Activated CD4-positive, CD25-positive, alpha-beta regulatory T cell treated with anti-CD3 and anti-CD28 coated beads, Interleukin-2, amount 50 U/mL, for 16 hours (primary cell): Measurements from ENCODE around the gene SPEG.

Source experiments
- DNase-seq: peaks from one replicate; pipeline ENCODE4 v3.0.0-alpha.2; 2020; ENCODE audit warnings: low read depth, low spot score

The SPEG gene

GRCh38 chr2:219477179-219477578, 42.5 kb downstream of the SPEG start:
- DNase-seq, result no peak

- no peak for DNase-seq
Measured at GRCh38 chr2:219477815-219478214, 43.2 kb downstream of the SPEG start.

GRCh38 chr2:219478916-219479315, 44.3 kb downstream of the SPEG start:
- DNase-seq, result no peak

GRCh38 chr2:219480004-219480403, 45.4 kb downstream of the SPEG start:
- no peak for DNase-seq

- no peak for DNase-seq
Measured at GRCh38 chr2:219482674-219483405, 48.2 kb downstream of the SPEG start.

- no peak for DNase-seq
Measured at GRCh38 chr2:219483451-219484342, 49.1 kb downstream of the SPEG start.

GRCh38 chr2:219484343-219485200, 49.9 kb downstream of the SPEG start:
- no peak for DNase-seq

- no peak for DNase-seq
Measured at GRCh38 chr2:219485201-219485580, 50.5 kb downstream of the SPEG start.

- DNase-seq, result no peak
Measured at GRCh38 chr2:219486380-219486959, 51.8 kb downstream of the SPEG start.

GRCh38 chr2:219488149-219488843, 53.7 kb downstream of the SPEG start:
- DNase-seq, result no peak

- no peak for DNase-seq
Measured at GRCh38 chr2:219488844-219489194, 54.2 kb downstream of the SPEG start.

- no peak for DNase-seq
Measured at GRCh38 chr2:219489315-219489714, 54.7 kb downstream of the SPEG start.

- no peak for DNase-seq
Measured at GRCh38 chr2:219490186-219490585, 55.5 kb downstream of the SPEG start.

GRCh38 chr2:219490600-219491130, 56.0 kb downstream of the SPEG start:
- no peak for DNase-seq

GRCh38 chr2:219491278-219491963, 56.8 kb downstream of the SPEG start:
- no peak for DNase-seq

- DNase-seq, result no peak
Measured at GRCh38 chr2:219492575-219492974, 57.9 kb downstream of the SPEG start.

GRCh38 chr2:219493086-219493485, 58.4 kb downstream of the SPEG start:
- DNase-seq, result no peak

- no peak for DNase-seq
Measured at GRCh38 chr2:219494952-219495530, 60.4 kb downstream of the SPEG start.

GRCh38 chr2:219495531-219496122, 61.0 kb downstream of the SPEG start:
- DNase-seq, result peak; percentile 23
